GM19025 (cell line): Measurements from ENCODE around the gene MYL9.
A peak's percentile ranks its signal among the peaks of the same experiment; 100 is the strongest.
"Not testable (repeated sequence)": the region's sequence is repeated elsewhere in the genome, so short reads cannot be mapped to it uniquely, and the experiment has no call there.

ENCODE experiments used
- ATAC-seq: cut with Tn5 transposase; IDR thresholded peaks from one replicate; pipeline ENCODE4 v1.9.1; 2021; ENCODE audit warnings: mild to moderate bottlenecking, low read depth, moderate library complexity; ENCODE audit not compliant: unreplicated experiment

Gene MYL9

GRCh38 chr20:36548006-36548315 is 6.6 kb downstream of the MYL9 start:
- ATAC-seq: no peak

GRCh38 chr20:36548704-36549627 is 7.6 kb downstream of the MYL9 start:
- ATAC-seq: no peak

- ATAC-seq: no peak
These were observed 8.3 kb downstream of the MYL9 start for GRCh38 chr20:36549628-36549941.

GRCh38 chr20:36549942-36550789 is 8.8 kb downstream of the MYL9 start:
- ATAC-seq: no peak

- no peak for ATAC-seq
These were observed 9.5 kb downstream of the MYL9 start for GRCh38 chr20:36550790-36551299.

- ATAC-seq: no peak
These were observed 13.9 kb downstream of the MYL9 start for GRCh38 chr20:36555248-36555647.

GRCh38 chr20:36562724-36563123 is 21.4 kb downstream of the MYL9 start:
- ATAC-seq: no peak

GRCh38 chr20:36563374-36563773 is 22.1 kb downstream of the MYL9 start:
- ATAC-seq: no peak

- not testable (repeated sequence) for ATAC-seq
These were observed 22.9 kb downstream of the MYL9 start for GRCh38 chr20:36564078-36564725.

GRCh38 chr20:36564726-36565121 is 23.4 kb downstream of the MYL9 start:
- not testable (repeated sequence) for ATAC-seq

- no peak for ATAC-seq
These were observed 24.2 kb downstream of the MYL9 start for GRCh38 chr20:36565520-36565919.

- ATAC-seq: no peak
These were observed 28.6 kb downstream of the MYL9 start for GRCh38 chr20:36569847-36570429.

GRCh38 chr20:36571564-36572504 is 30.5 kb downstream of the MYL9 start:
- ATAC-seq: no peak

GRCh38 chr20:36572701-36573102 is 31.4 kb downstream of the MYL9 start:
- no peak for ATAC-seq

GRCh38 chr20:36573103-36573797 is 31.9 kb downstream of the MYL9 start, which contains the start of gene TGIF2:
Gene TGIF2 (plus strand): TSS chr20:36573597. CDS start chr20:36578775, 5,178 bp downstream.
- ATAC-seq: peak; percentile 67

GRCh38 chr20:36573798-36574365 is 32.6 kb downstream of the MYL9 start:
- ATAC-seq: no peak

GRCh38 chr20:36574366-36575135 is 33.2 kb downstream of the MYL9 start:
- no peak for ATAC-seq

GRCh38 chr20:36576081-36576445 is 34.7 kb downstream of the MYL9 start:
- ATAC-seq: no peak
